Fibroblast of villous mesenchyme (primary cell): ENCODE data around the gene GEMIN4. TPM values are rescaled to one million over a fixed set of nuclear protein-coding genes. Genes with fewer than 3 reads are reported as not detected.
"Not testable (repeated sequence)": the region's sequence is repeated elsewhere in the genome, so short reads cannot be mapped to it uniquely, and the experiment has no call there.

Experiments used
- DNase-seq: peaks from one replicate; pipeline ENCODE4 v3.0.0-alpha.2; 2010; ENCODE audit warnings: low read depth
- H3K4me3 ChIP-seq: 2 replicates; pipeline ENCODE4 v1.5.1; 2011; ENCODE audit warnings: low read depth, mild to moderate bottlenecking, low read length
- CTCF ChIP-seq: IDR thresholded peaks from 2 replicates; pipeline ENCODE4 v1.5.1; 2012; ENCODE audit warnings: low read depth, mild to moderate bottlenecking, low read length; ENCODE audit not compliant: insufficient read depth
- total RNA-seq: library from RNA; depleted of rRNA; stranded (reverse); fragments of >200 nt; gene quantifications from 2 replicates; pipeline ENCODE4 v1.2.3, GENCODE V29; 2012

Gene GEMIN4
- total RNA-seq, 1 donor: 11.7 TPM

- no peak for TF ChIP-seq CTCF
- no peak for DNase-seq
- H3K4me3 ChIP-seq: no peak overlapping the region
Measured at GRCh38 chr17:789160-789840, 37.2 kb upstream of the GEMIN4 start.

GRCh38 chr17:788551-788950 is 36.5 kb upstream of the GEMIN4 start:
- no peak for DNase-seq
- no peak for TF ChIP-seq CTCF
- no peak overlapping the region for H3K4me3 ChIP-seq

- no peak overlapping the region for H3K4me3 ChIP-seq
- no peak for DNase-seq
- TF ChIP-seq CTCF: no peak
Measured at GRCh38 chr17:787641-788221, 35.7 kb upstream of the GEMIN4 start.

GRCh38 chr17:785901-786300 is 33.8 kb upstream of the GEMIN4 start:
- H3K4me3 ChIP-seq, DNase-seq: not testable (repeated sequence)

GRCh38 chr17:784143-784542 is 32.1 kb upstream of the GEMIN4 start:
- DNase-seq: no peak
- no peak overlapping the region for H3K4me3 ChIP-seq
- TF ChIP-seq CTCF: no peak

- peak; percentile 15 for TF ChIP-seq CTCF
- H3K4me3 ChIP-seq: peak within 1 kb of the TSS; percentile 79
- peak; percentile 89 for DNase-seq
Measured at GRCh38 chr17:781805-782731, 30.0 kb upstream of the GEMIN4 start, which contains the start of the genes GLOD4 and MRM3. Gene GLOD4 (minus strand): TSS chr17:782280. CDS start chr17:782255, 25 bp downstream. Gene MRM3 (plus strand): TSS chr17:782353. CDS start chr17:782379, 26 bp downstream.

- no peak overlapping the region for H3K4me3 ChIP-seq
- no peak for DNase-seq
- no peak for TF ChIP-seq CTCF
Measured at GRCh38 chr17:778096-778495, 26.0 kb upstream of the GEMIN4 start.
